NK-92 treated with Interleukin-12 subunit alpha and Interleukin-12 subunit beta, amount 100 ng/mL, for 24 hours (cell line): Measurements from ENCODE around the gene PHF11.
"Not testable (repeated sequence)": the region's sequence is repeated elsewhere in the genome, so short reads cannot be mapped to it uniquely, and the experiment has no call there.

Source experiments
- DNase-seq: peaks from one replicate; lab custom pipeline; 2025; lab: John Stamatoyannopoulos, UW

The PHF11 gene

GRCh38 chr13:49495783-49496762, at the start of gene PHF11:
TSS of gene PHF11 (plus strand) at chr13:49495953. CDS start at chr13:49496002, 49 bp downstream.
- peak; percentile 69 for DNase-seq

DNA sequence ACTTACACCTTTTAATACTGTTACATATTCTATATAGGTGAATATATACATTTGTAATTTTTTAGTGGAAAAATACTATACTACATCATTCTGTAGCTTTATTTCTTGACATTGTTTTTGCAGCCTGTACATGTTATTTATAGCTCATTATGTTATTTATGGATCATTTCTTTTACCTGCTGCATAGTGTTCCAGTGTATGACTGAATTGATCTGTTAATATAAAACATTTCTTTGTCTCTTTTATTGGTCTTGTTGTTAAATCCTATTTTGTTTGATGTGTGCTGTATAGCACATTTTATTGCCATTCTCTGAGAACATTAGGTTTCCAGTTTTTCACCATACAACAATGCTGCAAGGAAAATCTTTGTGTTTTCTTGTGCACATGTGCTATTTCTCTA, 49.3 kb upstream of the PHF11 start:
- no peak for DNase-seq

GRCh38 chr13:49448753-49449152, 47.0 kb upstream of the PHF11 start:
- DNase-seq = no peak

- no peak for DNase-seq
Measured at GRCh38 chr13:49450105-49450819, 45.5 kb upstream of the PHF11 start.

- no peak for DNase-seq
Measured at GRCh38 chr13:49452725-49453457, 42.9 kb upstream of the PHF11 start.

GRCh38 chr13:49453465-49453864, 42.3 kb upstream of the PHF11 start:
- DNase-seq = no peak

DNA sequence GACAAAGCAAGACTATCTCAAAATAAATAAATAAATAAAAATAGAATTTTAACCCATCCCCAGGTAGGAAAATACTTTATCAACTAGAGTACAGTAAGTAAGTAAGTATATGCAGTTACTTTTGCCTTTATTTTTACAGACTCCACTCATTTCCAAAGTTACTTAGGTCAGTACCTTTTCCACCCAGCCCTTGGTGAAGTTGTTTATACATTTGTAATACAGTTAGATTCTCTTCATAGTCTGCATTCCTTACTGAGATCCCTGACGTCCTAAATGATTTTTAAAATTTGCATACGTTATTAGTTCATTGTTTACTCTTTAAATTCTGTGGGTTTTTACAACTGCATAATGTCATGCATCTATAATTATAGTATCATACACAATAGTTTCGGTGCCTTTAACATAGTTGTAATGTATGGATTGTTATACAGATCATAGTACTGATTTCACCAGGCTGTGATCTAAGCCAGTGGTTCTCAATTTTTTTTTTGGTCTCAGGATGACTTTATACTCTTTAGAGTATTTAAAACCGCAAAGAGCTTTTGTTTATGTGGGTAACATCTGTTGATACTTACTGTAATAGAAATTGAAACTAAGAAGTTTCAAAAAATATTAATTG, 41.3 kb upstream of the PHF11 start:
- DNase-seq = no peak

DNA sequence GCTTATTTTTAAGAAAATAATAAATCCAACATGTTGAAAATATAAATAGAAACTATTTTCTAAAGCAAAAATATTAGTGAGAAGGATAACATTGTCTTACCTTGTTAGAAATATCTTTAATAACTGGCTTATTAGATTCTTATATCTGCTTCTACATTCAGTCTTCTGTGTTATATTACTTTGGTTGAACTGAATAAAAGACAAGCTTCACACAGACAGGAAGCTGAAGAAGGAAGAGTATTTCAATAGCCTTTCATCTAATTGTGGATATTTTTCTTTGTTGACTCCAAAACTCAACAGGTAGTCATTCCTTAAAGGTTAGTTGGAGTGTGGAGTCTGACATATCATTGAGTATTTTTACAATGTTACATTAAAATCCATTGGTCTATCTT, 40.8 kb upstream of the PHF11 start:
- no peak for DNase-seq

DNA sequence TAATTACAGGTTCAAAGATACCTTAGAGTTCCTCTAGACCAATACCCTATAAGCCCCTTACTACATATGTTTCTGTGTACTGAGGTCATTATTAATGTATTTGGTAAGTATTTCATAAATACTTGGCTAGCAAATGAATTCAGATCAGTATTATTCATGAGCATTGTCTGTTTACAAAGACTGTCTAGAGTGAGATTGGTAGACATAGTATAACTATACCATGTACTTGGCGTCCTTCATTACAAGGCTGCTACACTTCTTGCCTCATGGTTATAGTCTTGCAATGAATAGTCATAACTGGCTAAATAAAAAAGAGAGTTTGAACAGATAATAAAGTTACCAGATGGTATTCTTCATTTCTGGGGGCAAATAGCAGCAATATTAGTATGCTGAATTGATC, 39.6 kb upstream of the PHF11 start:
- DNase-seq = no peak

DNA sequence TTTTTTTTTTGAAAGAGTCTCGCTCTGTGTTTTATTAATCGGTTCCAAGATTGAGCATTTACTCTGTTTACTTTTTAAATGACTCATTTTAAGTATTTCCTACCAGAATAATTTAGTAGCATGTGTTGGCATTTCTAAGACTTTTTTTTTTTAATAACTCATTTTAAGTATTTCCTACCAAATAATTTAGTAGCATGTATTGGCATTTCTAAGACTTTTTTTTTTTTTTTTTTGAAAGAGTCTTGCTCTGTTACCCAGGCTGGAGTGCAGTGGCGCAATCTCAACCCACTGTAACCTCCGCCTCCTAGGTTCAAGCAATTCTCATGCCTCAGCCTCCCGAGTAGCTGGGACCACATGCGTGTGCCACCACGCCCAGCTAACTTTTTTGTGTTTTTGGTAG, 38.5 kb upstream of the PHF11 start:
- no peak for DNase-seq

GRCh38 chr13:49459580-49459979, 36.2 kb upstream of the PHF11 start:
- DNase-seq = no peak

- no peak for DNase-seq
Measured at GRCh38 chr13:49464085-49464484, 31.7 kb upstream of the PHF11 start.

DNA sequence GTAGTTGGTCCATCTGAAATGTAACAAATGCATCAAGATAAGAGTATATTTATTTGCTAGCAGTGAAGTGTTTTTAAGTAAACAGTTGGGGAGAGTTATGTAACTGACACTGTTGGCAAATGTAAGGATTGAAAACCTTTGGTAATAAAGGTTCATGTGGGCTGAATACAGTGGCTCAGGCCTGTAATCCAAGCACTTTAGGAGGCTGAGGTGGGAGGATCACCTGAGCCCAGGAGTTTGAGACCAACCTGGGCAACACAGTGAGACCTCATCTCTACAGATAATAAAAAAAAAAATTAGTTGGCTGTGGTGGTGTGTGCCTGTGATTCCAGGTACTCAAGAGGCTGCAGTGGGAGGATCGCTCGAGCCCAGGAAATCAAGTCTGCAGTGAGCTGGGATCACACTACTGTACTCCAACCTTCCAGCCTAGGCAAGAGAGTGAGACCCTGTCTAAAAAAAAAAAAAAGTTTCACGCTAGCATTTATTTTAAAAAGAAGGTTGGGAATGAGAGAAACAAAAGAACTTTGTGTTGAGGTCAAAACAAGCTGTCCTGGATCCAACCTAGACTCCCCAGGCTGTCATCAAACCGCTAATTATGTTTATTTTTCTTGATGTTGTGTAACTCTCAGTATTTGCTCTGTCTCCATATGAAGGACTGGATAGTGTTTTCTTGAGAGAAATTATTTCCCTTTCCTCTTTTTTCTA, 31.0 kb upstream of the PHF11 start:
- no peak for DNase-seq

GRCh38 chr13:49466292-49466838, 29.4 kb upstream of the PHF11 start:
- no peak for DNase-seq

- DNase-seq = no peak
Measured at GRCh38 chr13:49472186-49472585, 23.6 kb upstream of the PHF11 start.

DNA sequence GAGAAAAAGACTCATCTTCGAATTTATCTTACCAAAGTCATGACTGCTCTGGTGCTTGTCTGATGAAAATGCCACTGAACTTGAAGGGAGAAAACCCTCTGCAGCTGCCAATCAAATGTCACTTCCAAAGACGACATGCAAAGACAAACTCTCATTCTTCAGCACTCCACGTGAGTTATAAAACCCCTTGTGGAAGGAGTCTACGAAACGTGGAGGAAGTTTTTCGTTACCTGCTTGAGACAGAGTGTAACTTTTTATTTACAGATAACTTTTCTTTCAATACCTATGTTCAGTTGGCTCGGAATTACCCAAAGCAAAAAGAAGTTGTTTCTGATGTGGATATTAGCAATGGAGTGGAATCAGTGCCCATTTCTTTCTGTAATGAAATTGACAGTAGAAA, 19.2 kb upstream of the PHF11 start:
- no peak for DNase-seq

GRCh38 chr13:49481788-49482187, 14.0 kb upstream of the PHF11 start:
- DNase-seq = no peak

GRCh38 chr13:49488563-49488962, 7.2 kb upstream of the PHF11 start:
- no peak for DNase-seq

- no peak for DNase-seq
Measured at GRCh38 chr13:49494645-49495044, 1.1 kb upstream of the PHF11 start.

DNA sequence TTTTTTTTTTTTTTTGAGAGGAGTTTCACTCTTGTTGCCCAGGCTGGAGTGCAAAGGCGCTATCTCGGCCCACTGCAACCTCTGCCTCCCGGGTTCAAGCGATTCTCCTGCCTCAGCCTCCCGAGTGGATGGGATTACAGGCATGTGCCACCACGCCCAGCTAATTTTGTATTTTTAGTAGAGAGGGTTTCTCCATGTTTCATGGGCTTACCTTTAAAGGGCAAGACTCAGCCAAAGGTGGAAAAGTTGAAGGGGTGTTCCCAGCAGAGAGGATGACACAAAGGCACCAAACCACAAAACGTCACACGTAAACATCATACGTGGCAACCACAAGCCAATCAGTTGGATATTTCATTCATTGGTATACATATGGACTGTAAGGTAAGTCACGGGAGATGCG, 1.1 kb downstream of the PHF11 start:
- DNase-seq = not testable (repeated sequence)

GRCh38 chr13:49497272-49497671, 1.5 kb downstream of the PHF11 start:
- no peak for DNase-seq
